ENCODE results near the gene PNPLA7.

- no peak for TF ChIP-seq CTCF (IDR thresholded peaks at IDR 0.05)
- no peak for TF ChIP-seq TCF7L2 (IDR thresholded peaks at IDR 0.05; ENCODE audit: low read depth, low read length)
- TF ChIP-seq POLR2AphosphoS5 (IDR thresholded peaks at IDR 0.05; ENCODE audit: low read depth, low read length) = no peak
- TF ChIP-seq REST (IDR thresholded peaks at IDR 0.05; ENCODE audit: insufficient read depth in 1 of 2, low read depth in 2 of 2, low read length in 1 of 2) = no peak
Measured at GRCh38 chr9:137460363-137461315, 89.6 kb downstream of the PNPLA7 start.

Data from Panc1 (cell line).